GM21360 (cell line): ENCODE measurements around the gene NPIPB8.
"Not testable (repeated sequence)": the region's sequence is repeated elsewhere in the genome, so short reads cannot be mapped to it uniquely, and the experiment has no call there.

Experiments
- ATAC-seq: cut with Tn5 transposase; IDR thresholded peaks from one replicate; pipeline ENCODE4 v1.9.1; 2021; ENCODE audit warnings: mild to moderate bottlenecking, moderate library complexity; ENCODE audit not compliant: unreplicated experiment

The NPIPB8 gene

DNA sequence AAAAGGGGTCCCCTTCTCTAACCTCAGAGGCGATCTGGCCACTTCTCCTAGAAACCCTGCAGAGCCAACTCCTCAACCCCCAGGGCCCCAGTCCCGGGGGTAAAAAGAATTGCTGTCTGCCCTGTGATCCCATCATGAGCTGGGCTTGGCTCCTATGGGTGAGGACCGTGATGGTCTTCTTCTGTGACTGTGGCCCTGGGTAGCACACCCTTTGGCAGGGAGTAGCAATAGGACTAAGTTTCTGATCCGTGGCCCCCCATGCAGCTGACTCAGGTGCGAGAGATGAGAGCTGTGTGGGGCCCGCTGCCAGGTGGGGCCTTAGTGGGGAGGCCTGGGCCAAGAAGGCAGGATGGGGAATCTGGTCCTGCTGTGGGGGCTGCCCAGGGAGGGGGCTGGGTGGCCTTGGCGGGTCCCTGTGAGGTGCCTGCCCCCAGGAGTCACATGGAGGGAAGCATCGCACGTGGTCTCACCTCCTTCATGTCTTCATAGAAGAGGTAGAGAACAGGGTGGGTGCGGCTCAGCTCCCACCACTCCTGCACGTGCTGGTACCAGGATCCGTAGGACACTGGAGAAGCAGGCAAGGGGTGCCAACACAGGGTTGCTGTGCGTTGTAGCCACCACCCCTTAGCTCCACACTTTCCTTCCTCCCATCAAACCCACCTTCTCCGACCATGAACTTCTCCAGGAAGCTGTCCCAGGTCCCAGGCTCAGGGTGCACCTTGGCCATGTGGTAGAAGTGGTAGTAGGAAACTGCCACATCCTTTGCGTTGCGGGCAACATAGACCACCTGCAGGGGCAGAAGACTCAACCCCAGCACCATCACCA, 31.4 kb upstream of the NPIPB8 start:
- ATAC-seq: no peak

GRCh38 chr16:28607116-28607623, 30.7 kb upstream of the NPIPB8 start:
- no peak for ATAC-seq

DNA sequence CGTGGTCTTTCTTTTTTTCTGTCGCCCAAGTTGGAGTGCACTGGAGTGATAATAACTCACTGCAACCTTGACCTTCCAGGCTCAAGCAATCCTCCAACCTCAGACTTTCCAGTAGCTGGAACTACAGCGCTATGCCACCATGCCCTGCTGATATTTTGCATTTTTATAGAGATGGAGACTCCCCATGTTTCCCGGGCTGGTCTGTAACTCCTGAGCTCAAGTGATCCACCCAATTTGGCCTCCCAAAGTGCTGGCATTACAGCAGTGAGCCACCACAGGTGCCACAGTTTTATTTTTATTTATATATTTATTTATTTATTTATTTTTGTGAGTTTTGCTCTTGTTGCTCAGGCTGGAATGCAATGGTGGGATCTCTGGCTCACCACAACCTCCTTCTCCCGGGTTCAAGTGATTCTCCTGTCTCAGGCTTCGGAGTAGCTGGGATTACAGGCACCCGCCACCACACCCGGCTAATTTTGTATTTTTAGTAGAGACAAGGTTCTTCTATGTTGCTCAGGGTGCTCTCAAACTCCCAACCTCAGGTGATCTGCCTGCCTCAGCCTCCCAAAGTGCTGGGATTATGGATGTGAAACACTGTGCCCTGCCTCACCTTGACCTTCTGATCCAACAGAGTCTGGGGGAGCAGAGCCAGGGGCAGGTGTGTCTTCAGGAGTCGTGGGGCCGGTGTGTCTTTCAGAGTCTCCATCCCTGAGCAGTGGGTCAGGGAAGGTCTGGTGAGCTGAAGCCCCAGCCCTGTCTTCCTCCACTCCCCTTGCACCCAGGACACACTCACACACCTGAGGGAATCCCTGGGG, 30.0 kb upstream of the NPIPB8 start:
- ATAC-seq: not testable (repeated sequence)

- not testable (repeated sequence) for ATAC-seq
Observed at GRCh38 chr16:28608496-28608808, 29.4 kb upstream of the NPIPB8 start.

- not testable (repeated sequence) for ATAC-seq
Observed at GRCh38 chr16:28608867-28609596, 28.8 kb upstream of the NPIPB8 start.

DNA sequence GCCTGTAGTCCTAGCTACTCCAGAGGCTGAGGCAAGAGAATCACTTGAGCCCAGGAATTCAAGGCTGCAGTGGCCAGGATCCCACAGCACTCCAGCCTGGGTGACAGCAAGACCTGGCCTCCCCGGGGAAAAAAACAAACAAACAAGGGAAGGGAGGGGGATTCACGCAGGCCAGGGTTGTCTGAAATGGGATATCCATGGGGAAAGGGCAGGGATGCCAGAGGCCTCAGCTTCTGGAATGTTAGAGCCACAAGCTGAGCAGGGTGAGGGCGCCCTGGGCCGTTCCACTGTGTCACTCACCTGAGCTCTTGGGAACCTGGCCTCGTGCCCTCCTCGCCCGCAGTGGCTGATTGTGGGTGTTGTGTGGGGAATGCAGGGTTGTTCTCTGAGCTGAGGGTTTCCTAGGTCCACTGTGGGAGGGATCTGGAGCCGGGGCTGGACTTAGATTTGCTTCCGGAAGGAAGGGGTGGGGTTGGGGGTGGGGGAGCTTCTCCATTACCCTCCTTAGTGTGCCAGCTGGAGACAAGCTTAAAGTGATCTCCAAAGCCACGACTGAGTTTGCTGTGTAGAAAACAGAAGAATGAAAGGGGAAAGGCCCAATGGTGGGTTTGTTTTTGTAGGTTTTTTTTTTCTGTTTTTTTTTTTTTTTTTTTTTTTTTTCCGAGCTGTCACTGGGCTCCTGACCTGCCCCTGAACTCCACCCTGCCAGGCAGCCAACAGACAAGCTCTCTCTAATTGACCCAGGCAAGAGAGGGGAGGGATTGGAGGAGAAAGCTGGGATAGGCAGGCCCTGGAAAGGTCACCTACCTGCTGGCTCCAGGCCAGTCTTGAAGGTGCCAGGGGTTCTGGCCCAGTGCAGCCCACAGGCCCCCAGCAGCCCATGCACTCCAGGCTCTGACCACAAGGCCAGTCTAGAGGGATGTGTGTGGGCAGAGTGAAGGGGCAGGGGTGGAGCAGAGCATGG, 28.0 kb upstream of the NPIPB8 start, which contains the start of gene SULT1A1:
Gene SULT1A1, minus strand, starts transcription at position 414 of the 964 bp plus-strand sequence. CDS start 1,189 bp downstream, outside the sequence.
- no peak for ATAC-seq

DNA sequence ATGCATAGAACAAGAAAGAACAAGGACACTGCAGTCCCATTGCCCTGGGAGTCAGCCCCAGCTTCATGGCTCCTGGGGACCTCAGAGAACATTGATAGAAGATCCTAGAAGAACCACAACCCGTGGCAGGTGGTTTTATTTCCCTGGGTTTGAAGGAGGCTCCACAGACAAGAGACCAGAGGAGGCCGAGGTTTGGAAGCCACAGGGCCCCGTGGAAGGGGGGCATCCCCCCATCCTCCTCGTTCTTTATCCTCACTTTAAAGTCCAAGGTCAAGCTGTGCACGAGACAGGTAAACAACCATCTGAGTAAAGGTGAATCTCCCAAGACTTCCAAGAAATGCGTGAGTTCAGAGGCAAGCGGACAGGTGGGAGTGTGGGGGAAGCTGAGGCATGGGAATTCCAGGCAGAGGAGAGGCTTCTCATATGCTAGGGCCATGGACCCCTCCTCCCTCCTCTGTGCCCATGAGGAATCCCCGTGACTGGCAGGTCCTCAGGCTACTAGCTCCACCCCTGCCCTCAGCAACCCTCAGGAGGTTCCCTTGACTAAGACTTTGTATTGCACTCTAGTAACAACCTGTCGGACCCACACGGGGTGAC, 27.2 kb upstream of the NPIPB8 start:
- ATAC-seq: no peak

DNA sequence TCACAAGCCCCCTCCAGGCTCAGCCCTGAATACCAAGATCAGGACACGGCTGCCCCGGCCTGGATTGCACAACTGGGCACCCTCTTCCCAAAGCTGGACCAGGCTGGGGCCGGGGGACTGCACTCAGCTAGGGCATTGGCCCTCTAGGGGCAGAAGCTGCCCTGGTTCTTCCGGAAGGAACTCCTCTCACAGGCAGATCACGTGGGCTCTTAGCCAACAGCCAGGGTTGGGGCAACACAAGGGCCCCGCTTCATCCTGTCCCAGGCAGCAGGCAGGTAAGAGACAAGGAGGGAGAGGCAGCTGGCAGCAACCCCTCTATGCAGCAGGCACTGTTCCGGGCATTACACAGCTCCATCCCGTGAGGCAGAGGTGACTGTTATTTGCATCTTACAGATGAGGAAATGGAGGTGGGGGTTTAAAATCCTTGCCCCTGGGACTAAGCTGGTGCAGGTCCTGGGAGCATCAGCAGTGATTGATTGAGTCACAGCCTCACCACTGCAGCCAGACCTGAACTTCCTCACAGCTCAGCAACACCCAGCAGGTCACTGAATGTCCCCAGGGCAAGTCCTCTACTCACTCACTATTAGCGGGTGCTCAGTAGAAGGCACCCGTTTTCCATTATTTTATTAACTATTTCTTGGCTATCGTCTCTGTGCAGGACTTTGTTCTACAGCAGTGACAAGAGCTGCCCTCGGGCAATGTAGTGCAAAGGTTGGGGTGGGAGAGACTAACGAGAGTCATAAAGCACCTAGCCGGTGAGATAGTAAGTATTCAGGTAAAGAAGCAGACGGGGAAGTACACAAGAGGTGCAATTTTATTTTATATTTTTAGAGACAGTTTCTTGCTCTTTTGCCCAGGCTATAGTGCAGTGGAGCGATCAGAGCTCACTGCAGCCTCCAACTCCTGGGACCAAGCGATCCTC, 25.2 kb upstream of the NPIPB8 start:
- not testable (repeated sequence) for ATAC-seq

DNA sequence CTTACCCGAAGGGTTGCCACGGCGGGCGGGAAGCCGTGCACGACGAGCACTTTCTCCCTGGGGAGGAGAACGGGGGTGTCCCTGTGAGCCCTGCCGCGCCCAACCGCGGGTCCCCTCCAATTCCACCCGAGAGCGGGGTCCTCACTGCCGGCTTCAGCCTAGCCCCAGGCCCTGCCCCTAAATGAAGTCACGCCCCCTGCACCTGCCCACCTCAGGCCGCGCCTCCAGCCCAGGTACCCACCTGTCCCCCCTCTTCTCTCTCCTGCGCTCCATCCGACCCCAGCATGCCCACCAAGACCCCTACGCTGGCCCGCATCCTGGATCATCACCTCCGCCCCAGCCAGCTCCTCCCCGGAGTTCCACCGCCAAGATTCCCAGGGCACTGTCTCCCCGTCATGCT, 24.0 kb upstream of the NPIPB8 start:
- not testable (repeated sequence) for ATAC-seq

DNA sequence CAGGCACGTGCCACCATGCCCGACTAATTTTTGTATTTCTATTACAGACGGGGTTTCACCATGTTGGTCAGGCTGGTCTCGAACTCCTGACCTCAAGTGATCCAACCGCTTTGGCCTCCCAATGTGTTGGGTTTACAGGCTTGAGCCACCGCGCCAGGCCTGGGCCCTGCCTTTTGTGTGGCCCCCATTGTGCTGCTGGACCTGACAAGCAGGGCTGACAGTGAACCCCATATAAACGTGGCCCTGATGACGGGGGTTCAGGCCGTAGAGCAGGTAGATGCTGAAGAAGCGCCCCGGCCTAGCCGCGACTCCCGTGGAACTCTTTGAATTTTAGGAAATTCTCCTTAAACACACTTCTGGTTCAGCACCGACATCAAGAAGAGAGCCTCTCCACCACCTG, 23.3 kb upstream of the NPIPB8 start:
- ATAC-seq: not testable (repeated sequence)

- ATAC-seq: not testable (repeated sequence)
Observed at GRCh38 chr16:28615486-28616223, 22.2 kb upstream of the NPIPB8 start.

DNA sequence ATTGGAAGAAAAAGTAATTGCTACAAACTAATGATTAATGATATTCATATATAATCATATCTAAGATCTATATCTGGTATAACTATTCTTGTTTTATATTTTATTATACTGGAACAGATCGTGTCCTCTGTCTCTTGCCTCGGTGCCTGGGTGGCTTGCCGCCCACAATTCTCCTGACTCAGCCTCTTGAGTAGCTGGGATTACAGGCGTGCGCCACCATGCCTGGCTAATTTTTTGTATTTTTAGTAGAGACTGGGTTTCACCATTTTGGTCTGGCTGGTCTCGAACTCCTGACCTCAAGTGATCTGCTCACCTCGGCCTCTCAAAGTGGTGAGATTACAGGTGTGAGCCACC, 21.7 kb upstream of the NPIPB8 start:
- not testable (repeated sequence) for ATAC-seq

DNA sequence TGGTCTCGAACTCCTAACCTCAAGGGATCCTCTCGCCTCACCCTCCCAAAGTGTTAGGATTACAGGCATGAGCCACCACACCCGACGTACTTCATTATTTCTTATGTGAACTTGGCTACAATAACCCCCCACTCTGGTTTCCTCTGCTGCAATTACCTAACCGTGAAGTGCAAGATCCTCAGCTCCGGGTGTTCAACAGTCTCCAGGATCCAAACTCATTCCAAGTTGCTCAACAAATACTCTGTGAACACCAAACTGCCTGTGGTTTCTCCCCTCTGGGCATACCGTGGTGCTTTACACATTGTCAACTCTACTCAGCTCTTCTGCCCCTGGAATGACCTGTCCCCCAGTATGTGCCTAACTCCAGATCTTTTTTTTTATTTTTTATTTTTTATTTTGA, 21.2 kb upstream of the NPIPB8 start:
- ATAC-seq: no peak

- no peak for ATAC-seq
Observed at GRCh38 chr16:28617874-28618273, 20.0 kb upstream of the NPIPB8 start.

- not testable (repeated sequence) for ATAC-seq
Observed at GRCh38 chr16:28620316-28620715, 17.5 kb upstream of the NPIPB8 start.

DNA sequence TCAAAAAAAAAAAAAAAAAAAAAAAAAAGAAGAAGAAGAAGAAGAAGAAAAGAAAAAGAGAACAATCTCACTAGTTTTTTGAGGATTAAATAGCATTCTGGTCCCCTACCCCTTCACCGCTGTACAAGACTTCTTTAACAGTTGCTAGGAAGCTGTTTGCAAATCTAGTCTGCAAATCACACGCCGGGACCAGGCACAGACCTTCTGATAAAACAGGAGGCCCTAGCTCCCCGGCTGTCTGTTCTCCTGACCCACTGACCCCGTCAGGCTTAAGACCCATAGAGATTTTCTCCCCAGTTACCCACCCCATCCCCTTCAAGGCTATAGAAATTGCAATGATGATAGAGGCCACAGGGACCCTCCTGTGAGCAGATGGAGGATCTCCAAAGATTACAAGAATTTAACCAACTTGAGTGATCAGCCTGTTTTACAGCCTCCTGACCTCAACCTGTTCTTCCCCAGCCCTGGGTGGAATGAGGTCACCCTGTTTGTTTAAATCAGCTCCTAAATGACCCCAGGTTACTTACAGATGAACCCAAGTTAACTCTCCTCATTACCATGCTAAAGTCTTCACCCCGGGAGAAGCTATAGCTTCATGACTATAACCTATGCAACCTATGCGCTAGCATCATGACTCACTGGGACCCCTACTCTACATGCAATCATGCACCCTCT, 16.2 kb upstream of the NPIPB8 start:
- no peak for ATAC-seq

GRCh38 chr16:28622532-28623171, 15.2 kb upstream of the NPIPB8 start:
- ATAC-seq: not testable (repeated sequence)
